NCI-H748 (cell line): ENCODE measurements around the gene SDHAF4.
A peak's percentile ranks its signal among the peaks of the same experiment; 100 is the strongest.
"Not testable (repeated sequence)": the region's sequence is repeated elsewhere in the genome, so short reads cannot be mapped to it uniquely, and the experiment has no call there.

Experiments used
- DNase-seq: peaks from one replicate; lab custom pipeline; 2025; ENCODE audit not compliant: unreplicated experiment; lab: John Stamatoyannopoulos, UW

The SDHAF4 gene

DNA sequence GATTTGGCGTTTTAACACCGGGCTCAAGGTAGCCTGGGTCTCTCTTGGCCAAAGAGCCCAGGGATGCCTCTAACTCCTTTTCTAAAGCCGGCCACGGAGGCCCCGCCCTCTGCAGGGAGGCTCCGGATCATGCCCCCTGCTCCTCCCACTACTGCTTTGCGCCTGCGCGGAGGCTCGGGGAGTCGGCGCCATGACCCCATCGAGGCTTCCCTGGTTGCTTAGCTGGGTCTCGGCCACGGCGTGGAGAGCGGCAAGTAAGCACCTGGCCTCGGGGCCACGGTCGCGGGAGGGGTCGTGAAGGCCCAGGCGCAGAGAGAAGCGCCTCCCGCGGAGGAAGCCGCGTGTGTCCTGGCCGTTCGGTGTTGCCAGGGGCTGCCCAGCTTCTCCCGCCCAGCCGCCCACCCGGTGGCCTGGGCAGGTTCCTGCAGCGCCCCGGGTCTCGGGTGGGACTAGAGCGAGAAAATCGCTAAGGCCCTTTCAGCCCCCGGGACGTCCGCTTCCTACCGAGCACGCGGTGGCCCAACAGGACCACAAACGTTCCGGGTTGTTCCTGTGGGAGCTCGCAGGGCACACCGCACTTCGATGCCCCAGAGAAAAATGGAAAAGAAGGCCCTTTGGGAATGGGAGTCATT, at the start of gene SDHAF4:
TSS of gene SDHAF4 (plus strand) at position 180 of the 632 bp plus-strand sequence. CDS start at position 191, 11 bp downstream.
- DNase-seq: peak; percentile 93

DNA sequence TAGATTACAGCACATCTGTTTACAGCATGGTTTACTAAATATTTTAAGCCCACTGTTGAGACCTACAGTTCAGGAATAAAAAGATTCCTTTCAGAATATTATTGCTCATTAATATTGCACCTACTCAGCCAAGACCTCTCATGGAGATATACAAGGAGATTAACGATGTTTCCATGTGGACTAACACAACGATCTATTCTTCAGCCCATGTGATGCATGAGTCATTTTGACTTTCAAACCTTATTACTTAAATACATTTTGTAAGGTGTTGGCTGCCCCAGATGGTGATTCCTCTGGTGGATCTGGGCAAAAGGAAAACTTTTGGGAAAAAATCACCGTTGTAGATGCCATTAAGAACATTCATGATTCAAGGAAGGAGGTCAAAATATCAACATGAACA, 48.0 kb upstream of the SDHAF4 start:
- no peak for DNase-seq

DNA sequence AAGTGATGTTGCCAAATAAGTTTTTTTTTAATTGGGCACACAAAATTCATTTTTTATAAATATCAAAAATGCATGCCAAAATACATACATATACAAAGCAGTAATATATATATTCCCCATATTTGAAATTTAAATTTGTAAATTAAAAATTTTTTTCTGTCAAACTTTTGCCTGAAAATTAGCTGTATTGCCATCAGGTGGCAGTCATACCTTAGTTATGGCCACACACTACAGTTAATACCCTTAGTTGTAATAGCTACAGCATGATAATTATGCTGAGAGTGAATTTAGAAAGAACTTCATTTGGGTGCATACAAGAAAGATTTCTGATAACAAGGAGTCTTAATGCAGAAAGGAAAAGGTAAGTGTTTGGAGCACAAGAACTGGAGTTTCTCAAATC, 46.2 kb upstream of the SDHAF4 start:
- peak; percentile 19 for DNase-seq

DNA sequence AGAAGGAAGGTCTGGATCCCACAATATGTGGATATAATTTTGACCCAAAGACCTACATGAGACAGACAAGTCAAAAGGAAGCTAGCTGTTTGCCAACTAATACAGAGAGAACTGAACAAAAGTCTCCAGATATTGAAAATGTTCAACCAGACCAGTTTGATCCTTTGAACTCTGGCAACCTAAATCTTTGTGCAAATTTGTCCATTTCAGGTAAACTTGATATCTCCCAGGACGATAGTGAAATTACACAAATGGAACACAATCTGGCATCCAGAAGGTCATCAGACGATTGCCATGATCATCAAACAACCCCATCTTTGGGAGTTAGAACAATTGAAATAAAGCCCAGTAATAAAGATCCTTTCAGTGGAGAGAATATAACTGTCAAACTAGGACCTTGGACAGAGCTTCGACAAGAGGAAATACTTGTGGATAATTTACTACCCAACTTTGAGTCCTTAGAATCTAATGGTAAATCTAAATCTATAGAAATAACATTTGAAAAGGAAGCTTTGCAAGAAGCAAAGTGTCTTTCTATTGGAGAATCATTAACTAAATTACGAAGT, 41.9 kb upstream of the SDHAF4 start:
- no peak for DNase-seq

DNA sequence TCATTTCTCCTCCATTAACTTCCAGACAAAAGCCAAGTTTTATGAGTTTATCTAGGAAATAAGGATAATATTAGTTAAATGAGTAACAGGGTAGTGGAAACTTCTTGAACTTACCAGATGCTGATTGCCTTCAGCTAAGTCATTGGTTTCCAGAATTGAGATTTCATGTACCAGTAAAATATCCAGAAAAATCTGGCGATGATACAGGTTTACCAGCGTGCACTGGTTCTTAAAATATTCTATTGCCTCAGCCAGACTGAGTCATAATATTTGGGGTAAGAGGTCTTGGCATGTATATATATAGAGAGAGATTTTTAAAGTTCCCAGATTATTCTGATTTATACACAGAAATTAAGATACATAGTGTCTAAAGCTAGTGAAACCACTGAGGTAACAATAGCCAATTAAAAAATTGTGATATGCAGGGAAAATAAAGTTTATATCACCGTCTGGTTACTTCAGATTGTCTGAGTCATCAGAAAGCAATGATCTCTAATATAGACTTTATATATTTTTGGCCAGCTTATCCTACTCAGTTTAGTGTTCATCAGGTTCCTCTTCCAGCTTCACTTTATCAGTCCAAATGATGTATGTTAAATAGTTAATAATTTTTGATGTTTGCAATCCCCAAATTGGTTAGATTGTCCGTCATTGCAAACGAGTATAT, 39.5 kb upstream of the SDHAF4 start:
- no peak for DNase-seq

DNA sequence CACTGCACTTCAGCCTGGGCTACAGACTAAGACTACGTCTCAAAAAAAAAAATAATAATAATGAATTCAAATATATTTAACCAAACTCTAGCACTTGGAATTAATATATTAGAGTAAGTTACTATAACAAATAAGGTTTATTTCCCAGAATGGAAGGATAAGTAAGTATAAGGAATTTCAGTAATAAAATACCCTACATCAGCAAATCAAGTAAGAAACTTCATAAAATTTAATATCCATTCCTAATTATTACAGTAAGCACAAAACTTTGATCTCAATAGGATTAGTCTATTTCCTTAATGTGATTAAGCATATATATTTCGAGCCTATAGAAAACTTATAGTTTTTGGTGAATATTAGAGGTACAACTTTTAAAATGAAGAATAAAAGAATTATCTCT, 36.7 kb upstream of the SDHAF4 start:
- DNase-seq: no peak

DNA sequence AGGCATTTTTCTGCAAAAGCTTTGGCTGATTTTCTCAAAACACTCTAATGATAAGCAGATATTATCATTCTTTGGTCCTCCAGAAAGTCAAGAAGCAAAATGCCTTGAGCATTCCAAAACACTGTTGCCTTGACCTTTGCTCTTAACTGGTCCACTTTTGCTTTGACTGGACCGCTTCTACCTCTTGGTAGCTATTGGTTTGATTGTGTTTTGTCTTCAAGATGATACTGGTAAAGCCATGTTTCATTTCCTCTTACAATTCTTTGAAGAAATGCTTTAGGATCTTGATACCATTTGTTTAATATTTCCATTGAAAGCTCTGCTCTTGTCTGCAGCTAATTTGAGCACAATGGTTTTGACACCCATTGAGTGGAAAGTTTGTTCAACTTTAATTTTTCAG, 35.6 kb upstream of the SDHAF4 start:
- DNase-seq: no peak

DNA sequence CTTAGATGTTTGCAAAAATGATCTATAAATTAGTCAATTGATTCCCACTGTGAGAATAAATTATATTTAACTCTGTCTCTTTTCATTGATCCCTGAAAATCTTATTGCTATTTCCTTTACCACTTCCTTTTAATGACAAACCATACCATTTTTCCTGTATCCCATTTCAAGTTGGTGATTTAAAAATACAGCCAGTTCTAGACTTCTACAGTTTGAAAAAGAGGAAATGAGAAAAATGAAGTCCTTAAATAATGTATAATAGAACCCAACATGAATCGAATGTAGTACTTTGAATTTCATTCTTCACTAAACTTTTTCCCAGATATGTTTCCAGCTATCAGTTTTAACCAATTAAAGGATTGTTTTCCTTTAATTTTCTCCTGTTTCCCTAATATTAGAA, 29.5 kb upstream of the SDHAF4 start:
- DNase-seq: no peak

DNA sequence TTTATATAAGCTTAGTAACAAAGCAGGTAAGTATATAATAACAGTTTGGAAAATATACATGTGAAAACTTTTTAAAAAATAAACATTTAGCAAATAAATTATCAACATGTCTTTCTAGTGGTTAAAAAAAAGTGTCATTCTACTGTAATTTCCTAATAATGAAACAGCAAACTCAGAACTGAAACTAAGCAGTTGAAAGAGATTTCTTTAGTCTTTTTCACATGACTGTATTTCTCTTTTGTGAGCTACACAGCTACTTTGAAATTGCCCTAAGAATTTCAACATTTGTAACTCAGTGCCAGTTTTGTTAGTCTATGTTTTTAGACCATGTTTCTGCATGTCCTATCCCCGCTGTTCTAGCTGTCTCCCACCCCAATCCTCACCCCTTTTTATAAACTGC, 28.4 kb upstream of the SDHAF4 start:
- DNase-seq: no peak

DNA sequence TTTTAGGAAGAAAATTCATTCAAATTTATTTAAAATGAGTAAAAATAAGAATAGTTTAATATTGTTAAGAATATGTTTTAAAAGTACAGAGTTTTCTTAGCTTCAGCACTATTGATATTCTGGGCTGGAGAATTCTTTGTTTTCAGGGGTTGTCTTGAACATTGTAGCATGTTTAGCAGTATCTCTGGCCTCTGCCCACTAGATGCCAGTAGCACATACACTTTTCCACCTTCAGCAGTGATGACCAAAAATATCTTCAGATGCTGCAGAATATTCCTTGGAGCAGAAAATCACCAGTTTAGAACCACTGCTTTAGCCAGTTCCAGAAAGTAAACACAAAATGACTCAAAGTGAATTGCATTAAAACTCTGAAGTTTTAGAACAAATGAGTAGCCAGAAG, 19.4 kb upstream of the SDHAF4 start:
- peak; percentile 13 for DNase-seq

DNA sequence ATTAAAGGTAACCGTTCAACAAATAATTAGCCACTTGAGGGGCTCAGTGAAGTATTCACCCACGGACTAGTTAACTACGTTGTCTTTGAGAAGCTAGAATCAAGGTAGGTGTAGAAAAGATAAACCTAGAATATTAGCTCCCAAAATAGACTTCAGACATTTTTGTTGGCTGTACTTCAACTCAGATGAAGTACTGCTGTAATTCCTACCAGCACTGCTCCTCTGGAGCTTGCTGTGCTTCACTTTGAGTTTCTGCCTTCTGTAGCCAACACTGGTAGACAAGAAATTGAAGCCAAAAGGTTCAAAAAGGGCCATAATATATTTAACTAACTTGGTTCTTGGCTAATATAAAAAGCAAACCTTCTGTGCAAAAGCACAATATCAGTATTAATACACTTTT, 18.8 kb upstream of the SDHAF4 start:
- DNase-seq: no peak

DNA sequence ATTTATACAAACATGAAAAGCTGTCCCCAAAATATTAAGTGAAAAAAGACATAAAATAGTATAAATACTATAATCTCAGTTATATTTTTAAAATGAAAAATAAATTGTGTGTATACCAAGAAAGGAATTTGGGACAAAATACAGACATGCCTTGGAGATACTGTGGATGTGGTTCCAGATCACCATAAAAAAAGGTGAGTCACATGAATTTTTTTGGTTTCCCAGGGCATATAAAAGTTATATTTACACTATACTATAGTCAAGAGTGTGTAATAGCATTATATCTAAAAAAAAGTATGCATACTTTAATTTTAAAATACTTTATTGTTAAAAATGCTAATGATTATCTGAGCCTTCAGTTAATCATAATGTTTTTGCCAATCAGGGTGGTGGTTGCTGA, 17.4 kb upstream of the SDHAF4 start:
- DNase-seq: no peak

DNA sequence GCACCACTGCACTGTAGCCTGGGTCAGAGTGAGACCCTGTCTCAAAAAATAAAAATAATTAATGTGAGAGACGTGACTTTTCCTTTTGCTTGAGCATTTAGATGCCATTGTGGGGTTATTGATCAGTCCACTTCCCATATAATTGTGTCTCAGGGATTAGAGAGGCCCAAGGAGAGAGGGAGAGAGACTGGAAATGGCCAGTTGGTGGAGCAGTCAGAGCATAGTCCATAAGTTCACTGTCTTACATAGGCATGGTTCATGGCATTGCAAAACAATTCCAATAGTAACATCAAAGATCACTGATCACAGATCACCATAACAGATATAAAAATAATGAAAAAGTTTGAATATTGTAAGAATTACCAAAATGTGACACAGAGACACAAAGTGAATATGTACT, 15.2 kb upstream of the SDHAF4 start:
- no peak for DNase-seq

DNA sequence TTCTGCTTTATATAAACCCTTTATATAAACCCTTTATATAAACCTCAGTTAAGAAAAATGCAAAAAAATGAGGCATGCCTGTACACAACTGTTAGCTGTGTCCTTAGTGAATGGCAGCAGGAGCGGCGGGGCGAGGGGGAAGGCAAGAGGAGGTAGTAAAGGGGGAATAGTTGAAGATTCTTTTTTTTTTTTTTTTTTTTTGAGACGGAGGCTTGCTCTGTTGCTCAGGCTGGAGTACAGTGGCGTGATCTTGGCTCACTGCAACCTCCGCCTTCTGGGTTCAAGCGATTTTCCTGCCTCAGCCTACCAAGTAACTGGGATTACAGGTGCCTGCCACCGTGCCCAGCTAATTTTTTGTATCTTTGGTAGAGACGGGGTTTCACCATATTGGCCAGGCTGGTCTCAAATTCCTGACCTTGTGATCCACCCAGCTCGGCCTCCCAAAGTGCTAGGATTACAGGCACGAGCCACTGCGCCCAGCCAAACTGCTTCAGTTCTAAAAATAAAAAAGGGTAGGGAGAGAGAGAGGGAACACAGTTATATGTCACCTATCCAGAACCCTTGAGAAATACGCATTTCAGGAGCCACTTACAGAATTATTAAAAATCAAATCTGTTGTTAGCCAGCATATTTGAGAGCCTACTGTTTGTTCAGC, 14.3 kb upstream of the SDHAF4 start:
- DNase-seq: not testable (repeated sequence)

DNA sequence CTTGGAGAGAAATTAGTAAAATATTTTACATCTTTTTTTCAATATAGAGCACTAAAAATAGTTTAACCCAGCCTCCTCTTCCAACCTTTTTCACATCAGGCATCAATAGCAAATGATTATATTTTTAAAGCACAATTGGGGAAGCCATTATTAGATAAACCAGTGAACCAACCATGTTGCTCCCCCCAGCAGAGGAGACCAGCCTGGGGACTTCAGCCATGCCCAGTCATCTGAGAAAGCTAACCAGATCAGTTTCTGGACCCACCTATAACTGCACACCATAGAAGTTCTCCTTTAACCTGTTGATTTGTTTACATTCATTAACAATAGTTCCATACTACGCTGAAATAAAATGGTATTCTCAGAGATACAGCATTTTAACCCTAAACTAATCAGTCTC, 13.8 kb upstream of the SDHAF4 start:
- no peak for DNase-seq

DNA sequence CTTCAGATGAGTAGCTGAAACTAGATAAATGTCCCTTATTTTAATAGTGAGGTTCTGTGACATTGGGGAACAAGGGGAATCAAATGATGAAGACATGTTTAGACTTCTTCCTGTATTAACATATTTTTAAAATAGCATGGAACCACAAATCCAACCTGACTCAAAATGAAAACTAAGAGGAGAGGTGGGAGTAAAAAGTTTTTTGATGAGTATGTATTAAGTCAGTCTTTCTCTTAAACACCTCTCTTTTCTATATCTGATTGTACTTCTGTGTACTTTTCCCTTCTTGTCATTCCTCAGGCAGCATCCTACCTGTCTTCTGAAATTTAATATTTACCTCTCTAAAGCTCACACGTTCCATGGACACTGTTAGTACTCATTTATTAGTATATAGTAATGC, 8.7 kb upstream of the SDHAF4 start:
- DNase-seq: no peak

DNA sequence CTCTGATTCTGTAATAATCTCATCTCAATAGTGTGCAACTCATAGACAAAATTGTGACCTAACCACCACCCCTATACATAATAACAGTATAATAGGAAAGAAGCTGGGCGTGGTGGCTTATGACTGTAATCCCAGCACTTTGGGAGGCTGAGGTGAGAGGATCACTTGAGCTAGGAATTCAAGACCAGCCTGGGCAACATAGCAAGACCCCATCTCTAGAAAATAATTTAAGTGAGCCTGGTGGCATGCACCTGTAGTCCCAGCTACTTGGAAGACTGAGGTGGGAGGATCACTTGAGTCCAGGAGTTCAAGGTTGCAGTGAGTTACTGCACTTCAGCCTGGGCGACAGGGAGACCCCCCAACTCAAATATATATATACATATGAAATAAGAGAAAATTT, 4.3 kb upstream of the SDHAF4 start:
- not testable (repeated sequence) for DNase-seq

DNA sequence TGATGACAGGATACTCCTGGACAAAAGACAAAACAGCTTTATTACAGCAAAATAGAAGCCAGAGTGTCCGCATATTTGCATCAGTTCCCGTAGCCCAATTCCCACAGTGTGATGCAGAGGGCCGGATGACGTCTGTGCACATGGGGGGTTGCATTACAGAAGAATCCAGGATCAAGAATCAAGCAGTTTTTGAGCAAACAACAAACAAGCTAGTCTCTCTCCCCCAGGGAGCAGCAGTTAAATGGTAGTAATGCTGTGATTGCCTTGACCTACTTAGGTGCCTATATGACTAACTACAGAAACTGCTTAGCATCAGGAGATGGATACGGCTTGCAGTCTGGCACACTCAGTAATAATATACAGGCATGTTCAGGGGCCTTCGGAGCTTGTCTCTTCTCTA, 3.2 kb upstream of the SDHAF4 start:
- no peak for DNase-seq

DNA sequence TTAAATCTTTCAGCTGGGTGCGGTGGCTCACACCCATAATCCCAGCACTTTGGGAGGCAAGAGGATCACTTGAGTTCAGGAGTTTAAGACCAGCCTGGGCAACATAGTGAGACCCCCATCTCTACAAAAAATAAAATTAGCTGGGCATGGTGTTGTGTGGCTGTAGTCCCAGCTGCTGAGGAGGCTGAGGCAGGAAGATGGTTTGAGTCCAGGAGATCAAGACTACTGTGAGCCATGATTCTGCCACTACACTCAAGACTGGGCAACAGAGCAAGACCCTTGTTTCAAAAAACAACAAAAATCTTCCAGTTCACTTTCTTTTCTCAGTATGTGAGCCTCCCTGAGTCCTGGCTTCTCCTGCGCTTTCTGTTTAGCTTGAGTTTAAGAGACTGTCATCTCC, 7.9 kb downstream of the SDHAF4 start:
- no peak for DNase-seq

DNA sequence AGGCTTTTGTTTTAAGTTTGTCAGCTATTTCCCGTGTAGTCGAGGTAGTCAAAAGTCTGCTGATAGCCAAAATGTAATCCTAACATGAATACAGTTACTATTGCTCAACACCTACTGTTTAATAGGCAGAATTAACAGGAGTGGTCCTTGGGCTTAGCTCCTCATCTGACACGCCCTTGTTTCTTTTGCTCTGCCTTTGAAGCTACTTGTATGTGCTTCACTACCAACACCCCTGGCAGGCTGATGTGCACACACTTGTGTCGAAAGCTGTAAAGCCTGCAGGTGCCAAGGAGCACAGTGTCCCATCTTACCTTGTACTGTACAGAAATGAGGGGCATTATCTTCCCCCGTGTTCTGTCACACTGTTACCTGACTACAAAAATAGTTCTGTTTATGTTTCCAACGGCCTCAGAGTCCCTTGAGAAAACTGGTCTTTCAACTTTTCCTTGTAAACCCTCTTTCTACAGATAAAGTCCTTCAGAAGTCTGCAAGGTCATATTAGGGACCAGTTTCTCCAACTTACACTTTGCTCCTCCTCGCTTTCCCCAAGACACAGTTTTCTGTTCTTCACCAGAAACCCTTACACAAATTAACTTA, 9.3 kb downstream of the SDHAF4 start:
- DNase-seq: peak; percentile 32

DNA sequence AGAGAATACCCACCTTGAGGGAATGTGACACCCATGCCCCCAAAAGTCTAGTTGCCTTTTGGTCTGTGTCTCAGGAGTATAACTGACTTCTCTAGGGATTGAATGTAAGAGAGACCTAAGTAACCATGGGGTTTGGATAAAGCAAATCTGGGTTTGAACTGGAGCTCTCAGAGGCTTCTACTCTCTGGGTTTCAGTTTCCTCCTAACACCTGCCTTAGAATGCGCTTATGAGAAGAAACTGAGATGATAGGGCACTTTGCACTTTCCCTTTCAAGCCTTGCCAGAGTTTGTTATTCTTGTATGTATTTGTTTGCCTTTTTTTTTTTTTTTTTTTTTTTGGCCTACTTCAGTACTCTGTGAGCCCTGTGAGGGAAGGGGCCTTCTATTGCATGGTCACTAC, 19.4 kb downstream of the SDHAF4 start:
- no peak for DNase-seq

DNA sequence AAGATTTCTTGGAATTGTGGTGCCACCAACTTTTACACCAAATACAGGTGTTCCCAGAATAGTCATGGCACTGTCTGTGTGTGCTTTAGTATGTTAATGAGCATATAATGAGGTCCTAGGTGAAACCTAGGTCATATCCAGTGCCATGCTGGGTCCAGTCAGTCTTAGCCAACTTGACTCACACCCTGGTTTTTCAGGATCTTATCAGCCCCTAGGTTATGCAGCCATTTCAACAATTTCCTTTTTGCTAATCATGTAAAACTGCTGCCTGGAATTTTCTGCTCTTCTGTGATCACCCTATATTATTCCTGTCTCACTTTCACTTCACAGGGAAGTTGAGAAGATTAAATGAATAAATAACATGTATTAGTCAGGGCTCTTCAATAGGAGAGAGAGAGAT, 23.7 kb downstream of the SDHAF4 start:
- DNase-seq: no peak
